ENCODE results near the gene INPP4A.

DNA sequence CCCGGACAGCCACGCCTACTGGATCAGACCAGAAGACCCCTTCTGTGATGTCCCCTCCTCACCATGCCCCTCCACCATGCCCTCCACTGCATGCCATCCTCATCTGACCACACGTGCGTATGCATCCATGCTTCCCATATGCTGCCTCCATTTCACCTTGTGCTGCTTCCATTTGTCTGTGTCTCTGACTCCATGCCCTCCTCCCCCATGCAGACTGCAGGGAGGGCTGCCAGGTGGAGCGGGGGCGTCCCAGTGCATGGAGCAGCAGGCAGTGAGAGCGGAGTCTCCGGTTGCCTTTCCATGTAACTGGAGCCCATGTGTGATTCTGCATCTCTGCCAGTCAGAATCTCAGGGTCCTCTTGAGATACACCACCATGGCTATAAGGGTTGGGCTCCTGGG is 111.0 kb downstream of the INPP4A start:
- TF ChIP-seq, protein P1, sequence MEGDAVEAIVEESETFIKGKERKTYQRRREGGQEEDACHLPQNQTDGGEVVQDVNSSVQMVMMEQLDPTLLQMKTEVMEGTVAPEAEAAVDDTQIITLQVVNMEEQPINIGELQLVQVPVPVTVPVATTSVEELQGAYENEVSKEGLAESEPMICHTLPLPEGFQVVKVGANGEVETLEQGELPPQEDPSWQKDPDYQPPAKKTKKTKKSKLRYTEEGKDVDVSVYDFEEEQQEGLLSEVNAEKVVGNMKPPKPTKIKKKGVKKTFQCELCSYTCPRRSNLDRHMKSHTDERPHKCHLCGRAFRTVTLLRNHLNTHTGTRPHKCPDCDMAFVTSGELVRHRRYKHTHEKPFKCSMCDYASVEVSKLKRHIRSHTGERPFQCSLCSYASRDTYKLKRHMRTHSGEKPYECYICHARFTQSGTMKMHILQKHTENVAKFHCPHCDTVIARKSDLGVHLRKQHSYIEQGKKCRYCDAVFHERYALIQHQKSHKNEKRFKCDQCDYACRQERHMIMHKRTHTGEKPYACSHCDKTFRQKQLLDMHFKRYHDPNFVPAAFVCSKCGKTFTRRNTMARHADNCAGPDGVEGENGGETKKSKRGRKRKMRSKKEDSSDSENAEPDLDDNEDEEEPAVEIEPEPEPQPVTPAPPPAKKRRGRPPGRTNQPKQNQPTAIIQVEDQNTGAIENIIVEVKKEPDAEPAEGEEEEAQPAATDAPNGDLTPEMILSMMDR (IDR thresholded peaks at IDR 0.05) = no peak
- no peak for TF ChIP-seq POLR2A (IDR thresholded peaks at IDR 0.05)

Data from esophagus squamous epithelium (tissue), 4 donors.